CD4-positive, alpha-beta memory T cell (primary cell): ENCODE measurements around the gene TIGD7. TPM values are rescaled to one million over a fixed set of nuclear protein-coding genes. Genes with fewer than 3 reads are reported as not detected.

Experiments
- CTCF ChIA-PET: fragments of 350-600 bp; sonication (Branson Sonifier 250); formaldehyde crosslinking; loops from one replicate; lab custom pipeline; 2021; ENCODE audit warnings: inconsistent platforms; ENCODE audit not compliant: partially characterized antibody; lab: Charles Lee
- POLR2A ChIA-PET: fragments of 350-600 bp; sonication (Branson Sonifier 250); formaldehyde crosslinking; loops from one replicate; lab custom pipeline; 2021; ENCODE audit not compliant: partially characterized antibody; lab: Charles Lee
- DNase-seq, 5 donors: peaks; one replicate each; pipeline versions ENCODE4 v3.0.0 to v3.0.0-alpha.2; 2020 to 2022; ENCODE audit warnings: mixed read lengths in 1 of 5
- H3K27ac ChIP-seq: one replicate; pipeline ENCODE4 v1.7.0; 2013; ENCODE audit warnings: low read depth, low read length
- H3K27me3 ChIP-seq: 2 replicates; pipeline ENCODE4 v1.7.0; 2013; ENCODE audit warnings: mild to moderate bottlenecking, low read length, moderate library complexity; ENCODE audit not compliant: insufficient read depth
- H3K36me3 ChIP-seq: 2 replicates; pipeline ENCODE4 v1.7.0; 2013; ENCODE audit warnings: mild to moderate bottlenecking, low read length, moderate library complexity; ENCODE audit not compliant: insufficient read depth
- H3K4me1 ChIP-seq: 2 replicates; pipeline ENCODE4 v1.7.0; 2013; ENCODE audit warnings: mild to moderate bottlenecking, low read length, moderate library complexity; ENCODE audit not compliant: insufficient read depth
- H3K4me3 ChIP-seq, 2 donors: one replicate each; pipeline ENCODE4 v1.7.0; 2013; ENCODE audit warnings: low read length in 2 of 2, mild to moderate bottlenecking in 1 of 2
- H3K9me3 ChIP-seq, 2 donors: one replicate each; pipeline ENCODE4 v1.7.0; 2013; ENCODE audit warnings: low read length in 2 of 2, control low read depth in 1 of 2; ENCODE audit not compliant: control insufficient read depth in 1 of 2
- H3K27ac Mint-ChIP-seq, 7 donors: one replicate each; pipeline ENCODE4 v1.8.0; 2020 to 2021; ENCODE audit warnings: mixed read lengths in 7 of 7, mild to moderate bottlenecking in 6 of 7, inconsistent platforms in 3 of 7, moderate library complexity in 3 of 7
- H3K27me3 Mint-ChIP-seq, 2 donors: one replicate each; pipeline ENCODE4 v1.8.0; 2020 to 2021; ENCODE audit warnings: mixed read lengths in 2 of 2
- H3K36me3 Mint-ChIP-seq, 2 donors: one replicate each; pipeline ENCODE4 v1.8.0; 2020 to 2021; ENCODE audit warnings: mixed read lengths in 2 of 2, inconsistent platforms in 1 of 2, mild to moderate bottlenecking in 1 of 2
- H3K4me1 Mint-ChIP-seq, 4 donors: one replicate each; pipeline ENCODE4 v1.8.0; 2020 to 2021; ENCODE audit warnings: mixed read lengths in 4 of 4, mild to moderate bottlenecking in 1 of 4
- H3K4me3 Mint-ChIP-seq, 8 donors: one replicate each; pipeline ENCODE4 v1.8.0; 2020 to 2021; ENCODE audit warnings: mixed read lengths in 8 of 8, mild to moderate bottlenecking in 7 of 8, moderate library complexity in 6 of 8, inconsistent platforms in 3 of 8
- H3K9me3 Mint-ChIP-seq, 8 donors: one replicate each; pipeline ENCODE4 v1.8.0; 2020 to 2021; ENCODE audit warnings: mixed read lengths in 8 of 8, mild to moderate bottlenecking in 5 of 8, inconsistent platforms in 3 of 8, moderate library complexity in 1 of 8
- intact Hi-C: fragments of 100-400 bp; cut with micrococcal nuclease; formaldehyde crosslinking; loops from one replicate; pipeline ENCODE4 v1.15.1; 2023
- polyA plus RNA-seq, 2 donors: library from polyadenylated mRNA; unstranded; fragments of 300-500 nt; fragmentation: Illumina TruSeq; gene quantifications; one replicate each; pipeline ENCODE4 v1.2.3, GENCODE V29; 2021
- total RNA-seq, 2 experiments: library from RNA; stranded (reverse); gene quantifications; one replicate each; pipeline ENCODE4 v1.2.3, GENCODE V29; 2021

The TIGD7 gene
- total and polyA plus RNA-seq, 4 experiments from 2014 or later, result 3.2 to 19.0 (median 8.8) TPM

DNA sequence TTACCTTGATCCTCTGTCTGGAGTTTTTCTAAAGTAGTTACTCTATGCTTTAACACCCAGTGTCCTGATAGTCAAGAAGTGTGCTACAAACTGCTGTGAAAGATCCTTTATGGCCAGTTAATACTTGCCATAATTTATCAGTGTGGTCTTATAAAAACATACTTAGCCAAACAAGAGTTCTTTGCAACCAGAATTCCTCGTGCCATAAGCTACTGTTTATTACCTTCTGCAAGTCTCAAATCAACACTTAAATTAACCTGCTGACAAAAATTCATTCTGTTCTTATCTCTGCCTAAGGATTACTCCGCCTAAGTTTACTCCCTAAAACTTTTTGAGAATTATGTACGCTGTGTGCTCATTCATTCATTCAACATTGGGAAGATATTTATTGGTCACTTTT, 22.9 kb upstream of the TIGD7 start:
- peaks cover 0 to 4% of the 10 kb centered on the region in 2 donors for H3K9me3 ChIP-seq
- H3K4me1 ChIP-seq, result no peaks in the 10 kb centered on the region
- Mint-ChIP-seq H3K27ac (no peak overlapping the region), H3K27me3 (no peaks in the 10 kb centered on the region), H3K4me3 (no peak overlapping the region), H3K9me3 (peaks cover 2 to 52% (median 40%) of the 10 kb centered on the region in 8 donors), H3K36me3 (peaks cover 11 to 12% of the 10 kb centered on the region in 2 donors), H3K4me1 (no peaks in the 10 kb centered on the region)
- H3K4me3 ChIP-seq, result no peak overlapping the region
- intact Hi-C loops, result no loop called here
- no peak overlapping the region for H3K27ac ChIP-seq
- no peaks in the 10 kb centered on the region for H3K27me3 ChIP-seq
- ChIA-PET CTCF (no interaction called here), POLR2A (no interaction called here)
- H3K36me3 ChIP-seq, result no peaks in the 10 kb centered on the region
- no peak for DNase-seq

- H3K27ac Mint-ChIP-seq, result no peak overlapping the region
- peaks cover 2 to 55% (median 41%) of the 10 kb centered on the region in 8 donors for H3K9me3 Mint-ChIP-seq
- no peak overlapping the region for H3K27ac ChIP-seq
- no peaks in the 10 kb centered on the region for H3K4me1 Mint-ChIP-seq
- H3K4me3 ChIP-seq, result no peak overlapping the region
- DNase-seq, result no peak
- no peak overlapping the region for H3K4me3 Mint-ChIP-seq
- H3K27me3 Mint-ChIP-seq, result no peaks in the 10 kb centered on the region
- intact Hi-C loops, result no loop called here
- H3K4me1 ChIP-seq, result no peaks in the 10 kb centered on the region
- CTCF ChIA-PET, result interaction anchor here (1.3 kb wide), 1 partner anchor 14 kb away, joined by 3 read pairs; no protein-coding TSS in a partner anchor
- H3K27me3 ChIP-seq, result no peaks in the 10 kb centered on the region
- POLR2A ChIA-PET, result no interaction called here
- H3K36me3 ChIP-seq, result no peaks in the 10 kb centered on the region
- H3K9me3 ChIP-seq, result peaks cover 0 to 4% of the 10 kb centered on the region in 2 donors
- peaks cover 9 to 11% of the 10 kb centered on the region in 2 donors for H3K36me3 Mint-ChIP-seq
Measured at GRCh38 chr16:3327514-3327913, 22.3 kb upstream of the TIGD7 start.

DNA sequence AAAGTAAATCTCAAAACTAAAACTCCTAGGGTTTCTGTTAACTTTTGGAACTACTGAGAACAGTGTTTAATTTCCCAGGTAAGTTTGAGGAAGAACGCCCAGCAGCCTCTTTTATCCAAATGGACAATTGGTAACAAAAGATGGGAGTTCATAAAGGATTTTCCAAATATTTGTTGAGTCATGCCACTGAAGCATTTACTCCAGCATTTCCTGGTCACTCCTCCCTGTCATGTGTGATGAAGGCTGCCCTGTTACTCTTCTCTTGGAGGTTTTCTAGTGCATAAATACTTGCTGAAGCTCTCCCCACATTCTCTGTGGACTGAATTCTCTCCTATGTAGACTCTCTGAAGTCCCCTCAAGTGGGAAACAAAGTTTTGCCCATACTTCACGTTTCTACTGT, 16.6 kb upstream of the TIGD7 start:
- Histone ChIP-seq H3K27me3 (no peaks in the 10 kb centered on the region), H3K9me3 (peaks cover 18 to 50% of the 10 kb centered on the region in 2 donors), H3K4me3 (no peak overlapping the region), H3K27ac (no peak overlapping the region), H3K4me1 (no peaks in the 10 kb centered on the region), H3K36me3 (peaks cover 10% of the 10 kb centered on the region)
- Mint-ChIP-seq H3K4me1 (no peaks in the 10 kb centered on the region), H3K36me3 (peaks cover 37 to 39% of the 10 kb centered on the region in 2 donors), H3K4me3 (no peak overlapping the region), H3K27ac (no peak overlapping the region), H3K27me3 (no peaks in the 10 kb centered on the region), H3K9me3 (peaks cover 0 to 81% (median 71%) of the 10 kb centered on the region in 8 donors)
- intact Hi-C loops, result no loop called here
- ChIA-PET CTCF (no interaction called here), POLR2A (no interaction called here)
- no peak for DNase-seq

DNA sequence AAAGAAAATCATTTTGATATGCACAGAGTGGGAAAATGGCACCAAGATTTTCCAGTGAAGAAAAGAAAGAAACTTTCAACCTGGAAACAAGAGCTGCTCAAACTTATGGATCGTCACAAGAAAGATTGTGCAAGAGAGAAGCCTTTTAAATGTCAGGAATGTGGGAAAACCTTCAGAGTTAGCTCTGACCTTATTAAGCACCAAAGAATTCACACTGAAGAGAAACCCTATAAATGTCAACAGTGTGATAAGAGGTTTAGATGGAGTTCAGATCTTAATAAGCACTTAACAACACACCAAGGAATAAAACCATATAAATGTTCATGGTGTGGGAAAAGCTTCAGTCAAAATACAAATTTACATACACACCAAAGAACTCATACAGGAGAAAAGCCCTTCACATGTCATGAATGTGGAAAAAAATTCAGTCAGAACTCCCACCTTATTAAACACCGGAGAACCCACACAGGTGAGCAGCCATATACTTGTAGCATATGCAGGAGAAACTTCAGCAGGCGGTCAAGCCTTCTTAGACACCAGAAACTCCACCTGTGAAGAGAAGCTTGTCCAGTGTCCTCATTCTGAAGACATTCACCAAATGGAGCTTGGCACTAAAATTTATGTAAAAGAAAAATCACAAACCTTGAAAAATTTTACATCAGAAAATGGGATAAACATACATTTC, 12.2 kb upstream of the TIGD7 start:
- Mint-ChIP-seq H3K4me1 (peaks cover 0 to 3% (median 0%) of the 10 kb centered on the region in 4 donors), H3K27me3 (no peaks in the 10 kb centered on the region), H3K4me3 (no peak overlapping the region), H3K27ac (no peak overlapping the region), H3K36me3 (peaks cover 76 to 78% of the 10 kb centered on the region in 2 donors), H3K9me3 (peaks cover 5 to 99% (median 92%) of the 10 kb centered on the region in 8 donors)
- Histone ChIP-seq H3K36me3 (peaks cover 25% of the 10 kb centered on the region), H3K4me1 (no peaks in the 10 kb centered on the region), H3K27me3 (no peaks in the 10 kb centered on the region), H3K9me3 (peaks cover 27 to 70% of the 10 kb centered on the region in 2 donors), H3K4me3 (peak overlapping the region in 1 of 2 donors; percentile 17), H3K27ac (no peak overlapping the region)
- POLR2A ChIA-PET, result interaction anchor here (0.8 to 3.7 kb wide), 3 partner anchors 12 to 125 kb away, joined by 3 to 18 read pairs (median 4); partner anchors contain the start of genes TIGD7 and ZNF75A
- DNase-seq, result no peak
- intact Hi-C loops, result no loop called here
- CTCF ChIA-PET, result interaction anchor here (0.6 to 3.6 kb wide), 2 partner anchors 12 to 621 kb away, joined by 3 to 10 read pairs; partner anchors contain the start of genes TIGD7 and ZNF75A

DNA sequence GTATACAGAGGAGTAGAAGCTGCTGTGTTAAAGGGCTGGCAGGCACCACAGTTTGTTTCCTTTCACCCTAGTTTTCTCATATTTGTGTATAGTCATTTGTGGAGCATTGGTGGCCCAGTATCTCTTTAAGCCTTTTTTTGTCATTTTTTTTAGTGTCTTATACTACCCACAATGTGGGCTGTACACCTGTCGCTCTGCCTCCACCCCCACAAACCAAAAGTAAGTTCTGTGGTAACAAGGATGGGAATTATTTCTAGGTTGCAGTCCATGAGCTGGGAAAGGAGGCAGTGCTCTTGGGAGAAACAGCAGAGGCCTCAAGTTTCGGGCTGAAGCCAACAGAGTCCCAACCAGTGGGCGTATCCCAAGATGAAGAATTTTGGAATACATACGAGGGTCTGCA, 6.3 kb upstream of the TIGD7 start:
- H3K36me3 Mint-ChIP-seq, result peaks cover 79 to 86% of the 10 kb centered on the region in 2 donors
- CTCF ChIA-PET, result no interaction called here
- no peak overlapping the region for H3K4me3 Mint-ChIP-seq
- peaks cover 33% of the 10 kb centered on the region for H3K36me3 ChIP-seq
- POLR2A ChIA-PET, result interaction anchor here (0.6 kb wide), 1 partner anchor 75 kb away, joined by 3 read pairs; no protein-coding TSS in a partner anchor
- intact Hi-C loops, result no loop called here
- no peaks in the 10 kb centered on the region for H3K27me3 Mint-ChIP-seq
- peaks cover 13 to 57% of the 10 kb centered on the region in 2 donors for H3K9me3 ChIP-seq
- H3K4me1 ChIP-seq, result peaks cover 2% of the 10 kb centered on the region
- peaks cover 7 to 90% (median 79%) of the 10 kb centered on the region in 8 donors for H3K9me3 Mint-ChIP-seq
- no peak overlapping the region for H3K27ac ChIP-seq
- DNase-seq, result no peak
- no peak overlapping the region for H3K4me3 ChIP-seq
- H3K27me3 ChIP-seq, result no peaks in the 10 kb centered on the region
- peaks cover 0 to 3% (median 0%) of the 10 kb centered on the region in 4 donors for H3K4me1 Mint-ChIP-seq
- no peak overlapping the region for H3K27ac Mint-ChIP-seq

GRCh38 chr16:3306078-3306477, 848 bp upstream of the TIGD7 start:
- Histone ChIP-seq H3K36me3 (peaks cover 21% of the 10 kb centered on the region), H3K27ac (peak overlapping the region; percentile 70), H3K9me3 (peaks cover 7 to 32% of the 10 kb centered on the region in 2 donors), H3K4me1 (peaks cover 16% of the 10 kb centered on the region), H3K4me3 (peak overlapping the region; percentile 80 to 88), H3K27me3 (no peaks in the 10 kb centered on the region)
- Mint-ChIP-seq H3K4me3 (peak overlapping the region; percentile 79 to 87 (median 85)), H3K27ac (peak overlapping the region in 5 of 7 donors; percentile 22 to 82 (median 71)), H3K27me3 (no peaks in the 10 kb centered on the region), H3K4me1 (peaks cover 7 to 13% (median 11%) of the 10 kb centered on the region in 4 donors), H3K36me3 (peaks cover 49 to 52% of the 10 kb centered on the region in 2 donors), H3K9me3 (peaks cover 0 to 65% (median 52%) of the 10 kb centered on the region in 8 donors)
- DNase-seq, result no peak
- intact Hi-C loops, result no loop called here
- ChIA-PET CTCF (interaction anchor here (1.0 to 3.2 kb wide), 6 partner anchors 9 to 274 kb away, joined by 3 to 10 read pairs (median 4); partner anchors contain the start of genes NAA60, ZNF174, ZNF597 and ZSCAN32), POLR2A (interaction anchor here (0.6 to 5.3 kb wide), 19 partner anchors 10 to 203 kb away, joined by 3 to 76 read pairs (median 4); partner anchors contain the start of genes NAA60, ZNF174, ZNF200 and ZNF263)

DNA sequence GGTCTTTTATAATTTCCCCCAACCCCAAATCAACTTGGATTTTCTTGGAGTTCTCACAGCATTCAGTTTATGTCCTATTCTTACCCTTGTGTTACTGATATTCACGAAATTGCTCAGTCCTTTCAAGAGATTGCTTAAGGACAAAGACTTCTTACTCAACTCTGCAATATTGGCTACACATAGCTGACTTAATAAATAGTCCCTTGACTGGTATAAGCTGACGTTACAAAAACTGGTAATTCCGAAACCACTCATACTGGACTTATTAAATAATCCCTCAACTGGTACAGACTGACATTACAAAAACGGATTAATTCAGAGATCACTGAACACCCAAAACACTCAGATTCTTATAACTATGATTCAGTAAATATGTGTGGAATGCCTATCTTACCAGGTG, 860 bp downstream of the TIGD7 start:
- CTCF ChIA-PET, result interaction anchor here (0.6 to 3.2 kb wide), 4 partner anchors 11 to 98 kb away, joined by 3 to 10 read pairs (median 6); partner anchors contain the start of genes ZNF174 and ZSCAN32
- POLR2A ChIA-PET, result interaction anchor here (0.7 to 5.3 kb wide), 14 partner anchors 11 to 196 kb away, joined by 3 to 76 read pairs (median 6); partner anchors contain the start of genes CLUAP1, ZNF174, ZNF263 and ZSCAN32

More for the DNA sequence above, 860 bp downstream of the TIGD7 start:
- peaks cover 7 to 38% of the 10 kb centered on the region in 2 donors for H3K9me3 ChIP-seq
- H3K36me3 ChIP-seq, result peaks cover 21% of the 10 kb centered on the region
- Mint-ChIP-seq H3K4me1 (peaks cover 7 to 13% (median 11%) of the 10 kb centered on the region in 4 donors), H3K9me3 (peaks cover 2 to 66% (median 57%) of the 10 kb centered on the region in 8 donors), H3K27ac (peak overlapping the region in 5 of 7 donors; percentile 57 to 84 (median 82)), H3K27me3 (no peaks in the 10 kb centered on the region), H3K4me3 (peak overlapping the region; percentile 77 to 87 (median 85)), H3K36me3 (peaks cover 55 to 56% of the 10 kb centered on the region in 2 donors)
- intact Hi-C loops, result loop anchor here (2.0 kb wide), 2 partner anchors 96 to 154 kb away; partner anchors contain the start of genes ZNF174 and ZSCAN32
- H3K4me3 ChIP-seq, result peak overlapping the region in 1 of 2 donors; percentile 88
- peaks cover 16% of the 10 kb centered on the region for H3K4me1 ChIP-seq
- no peaks in the 10 kb centered on the region for H3K27me3 ChIP-seq
- H3K27ac ChIP-seq, result no peak overlapping the region
- no peak for DNase-seq
